ENCODE measurements around the gene TMEM154. TPM values are rescaled to one million over a fixed set of nuclear protein-coding genes. Genes with fewer than 3 reads are reported as not detected.

The TMEM154 gene
- polyA plus RNA-seq, 1 donor from 2014 or later = not detected

GRCh38 chr4:152591876-152592275 lies 87.9 kb downstream of the TMEM154 start:
- Histone ChIP-seq H3K9me3 (ENCODE audit: low read length) (peaks cover 5% of the 10 kb centered on the region), H3K9ac (ENCODE audit: low read length) (no peak overlapping the region), H3F3A (ENCODE audit: insufficient read depth, low read length, poor library complexity, severe bottlenecking) (no peaks in the 10 kb centered on the region), H3K27me3 (ENCODE audit: insufficient read depth, low read depth, low read length) (no peaks in the 10 kb centered on the region), H3K27ac (ENCODE audit: low read length) (no peak overlapping the region), H4K20me1 (ENCODE audit: insufficient read depth) (no peaks in the 10 kb centered on the region), H3K79me2 (replicated peaks; ENCODE audit: insufficient read depth, low read length) (no peaks in the 10 kb centered on the region), H3K4me2 (ENCODE audit: low read length) (no peak overlapping the region), H3K36me3 (ENCODE audit: insufficient read depth, low read length) (no peaks in the 10 kb centered on the region), H3K9me2 (ENCODE audit: insufficient read depth, low read length) (no peaks in the 10 kb centered on the region), H3K4me3 (ENCODE audit: low read length) (no peak overlapping the region), H2AFZ (ENCODE audit: low read depth, low read length) (no peak overlapping the region)
- TF ChIP-seq, protein P1, sequence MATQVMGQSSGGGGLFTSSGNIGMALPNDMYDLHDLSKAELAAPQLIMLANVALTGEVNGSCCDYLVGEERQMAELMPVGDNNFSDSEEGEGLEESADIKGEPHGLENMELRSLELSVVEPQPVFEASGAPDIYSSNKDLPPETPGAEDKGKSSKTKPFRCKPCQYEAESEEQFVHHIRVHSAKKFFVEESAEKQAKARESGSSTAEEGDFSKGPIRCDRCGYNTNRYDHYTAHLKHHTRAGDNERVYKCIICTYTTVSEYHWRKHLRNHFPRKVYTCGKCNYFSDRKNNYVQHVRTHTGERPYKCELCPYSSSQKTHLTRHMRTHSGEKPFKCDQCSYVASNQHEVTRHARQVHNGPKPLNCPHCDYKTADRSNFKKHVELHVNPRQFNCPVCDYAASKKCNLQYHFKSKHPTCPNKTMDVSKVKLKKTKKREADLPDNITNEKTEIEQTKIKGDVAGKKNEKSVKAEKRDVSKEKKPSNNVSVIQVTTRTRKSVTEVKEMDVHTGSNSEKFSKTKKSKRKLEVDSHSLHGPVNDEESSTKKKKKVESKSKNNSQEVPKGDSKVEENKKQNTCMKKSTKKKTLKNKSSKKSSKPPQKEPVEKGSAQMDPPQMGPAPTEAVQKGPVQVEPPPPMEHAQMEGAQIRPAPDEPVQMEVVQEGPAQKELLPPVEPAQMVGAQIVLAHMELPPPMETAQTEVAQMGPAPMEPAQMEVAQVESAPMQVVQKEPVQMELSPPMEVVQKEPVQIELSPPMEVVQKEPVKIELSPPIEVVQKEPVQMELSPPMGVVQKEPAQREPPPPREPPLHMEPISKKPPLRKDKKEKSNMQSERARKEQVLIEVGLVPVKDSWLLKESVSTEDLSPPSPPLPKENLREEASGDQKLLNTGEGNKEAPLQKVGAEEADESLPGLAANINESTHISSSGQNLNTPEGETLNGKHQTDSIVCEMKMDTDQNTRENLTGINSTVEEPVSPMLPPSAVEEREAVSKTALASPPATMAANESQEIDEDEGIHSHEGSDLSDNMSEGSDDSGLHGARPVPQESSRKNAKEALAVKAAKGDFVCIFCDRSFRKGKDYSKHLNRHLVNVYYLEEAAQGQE (IDR thresholded peaks at IDR 0.05; ENCODE audit: borderline replicate concordance) = no peak
- no peak for TF ChIP-seq EZH2 (IDR thresholded peaks at IDR 0.05; ENCODE audit: borderline replicate concordance, insufficient read depth, low read length, poor library complexity, severe bottlenecking)
- TF ChIP-seq, protein P2, sequence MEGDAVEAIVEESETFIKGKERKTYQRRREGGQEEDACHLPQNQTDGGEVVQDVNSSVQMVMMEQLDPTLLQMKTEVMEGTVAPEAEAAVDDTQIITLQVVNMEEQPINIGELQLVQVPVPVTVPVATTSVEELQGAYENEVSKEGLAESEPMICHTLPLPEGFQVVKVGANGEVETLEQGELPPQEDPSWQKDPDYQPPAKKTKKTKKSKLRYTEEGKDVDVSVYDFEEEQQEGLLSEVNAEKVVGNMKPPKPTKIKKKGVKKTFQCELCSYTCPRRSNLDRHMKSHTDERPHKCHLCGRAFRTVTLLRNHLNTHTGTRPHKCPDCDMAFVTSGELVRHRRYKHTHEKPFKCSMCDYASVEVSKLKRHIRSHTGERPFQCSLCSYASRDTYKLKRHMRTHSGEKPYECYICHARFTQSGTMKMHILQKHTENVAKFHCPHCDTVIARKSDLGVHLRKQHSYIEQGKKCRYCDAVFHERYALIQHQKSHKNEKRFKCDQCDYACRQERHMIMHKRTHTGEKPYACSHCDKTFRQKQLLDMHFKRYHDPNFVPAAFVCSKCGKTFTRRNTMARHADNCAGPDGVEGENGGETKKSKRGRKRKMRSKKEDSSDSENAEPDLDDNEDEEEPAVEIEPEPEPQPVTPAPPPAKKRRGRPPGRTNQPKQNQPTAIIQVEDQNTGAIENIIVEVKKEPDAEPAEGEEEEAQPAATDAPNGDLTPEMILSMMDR (IDR thresholded peaks at IDR 0.05; ENCODE audit: poor library complexity, severe bottlenecking) = no peak
- TF ChIP-seq MXI1 (conservative IDR thresholded peaks at IDR 0.05; ENCODE audit: poor library complexity, severe bottlenecking) = no peak
- no peak for TF ChIP-seq SMC3 (conservative IDR thresholded peaks at IDR 0.05; ENCODE audit: poor library complexity)
- no peak for TF ChIP-seq RAD21 (conservative IDR thresholded peaks at IDR 0.05)
- TF ChIP-seq TAF1 (IDR thresholded peaks at IDR 0.05; ENCODE audit: low read depth) = no peak
- TF ChIP-seq POLR2AphosphoS5 (IDR thresholded peaks at IDR 0.05) = no peak
- TF ChIP-seq EP300 (conservative IDR thresholded peaks at IDR 0.05; ENCODE audit: poor library complexity, severe bottlenecking) = no peak

GRCh38 chr4:152591396-152591795 lies 88.4 kb downstream of the TMEM154 start:
- no peak overlapping the region for H3K27ac ChIP-seq (ENCODE audit: low read length)
- TF ChIP-seq SMC3 (conservative IDR thresholded peaks at IDR 0.05; ENCODE audit: poor library complexity) (no peak), POLR2AphosphoS5 (IDR thresholded peaks at IDR 0.05) (no peak), EZH2 (IDR thresholded peaks at IDR 0.05; ENCODE audit: borderline replicate concordance, insufficient read depth, low read length, poor library complexity, severe bottlenecking) (no peak), TAF1 (IDR thresholded peaks at IDR 0.05; ENCODE audit: low read depth) (no peak), MXI1 (conservative IDR thresholded peaks at IDR 0.05; ENCODE audit: poor library complexity, severe bottlenecking) (no peak)
- TF ChIP-seq, protein P1 (IDR thresholded peaks at IDR 0.05; ENCODE audit: borderline replicate concordance) = no peak
- TF ChIP-seq, protein P2 (IDR thresholded peaks at IDR 0.05; ENCODE audit: poor library complexity, severe bottlenecking) = no peak
- H3K9me2 ChIP-seq (ENCODE audit: insufficient read depth, low read length) = no peaks in the 10 kb centered on the region
- no peaks in the 10 kb centered on the region for H3K36me3 ChIP-seq (ENCODE audit: insufficient read depth, low read length)
- H3K79me2 ChIP-seq (replicated peaks; ENCODE audit: insufficient read depth, low read length) = no peaks in the 10 kb centered on the region
- peaks cover 6% of the 10 kb centered on the region for H3K9me3 ChIP-seq (ENCODE audit: low read length)
- H2AFZ ChIP-seq (ENCODE audit: low read depth, low read length) = no peak overlapping the region
- no peaks in the 10 kb centered on the region for H4K20me1 ChIP-seq (ENCODE audit: insufficient read depth)
- peak overlapping the region; percentile 28 for H3K4me3 ChIP-seq (ENCODE audit: low read length)
- no peak overlapping the region for H3K4me2 ChIP-seq (ENCODE audit: low read length)
- H3K27me3 ChIP-seq (ENCODE audit: insufficient read depth, low read depth, low read length) = no peaks in the 10 kb centered on the region
- H3K9ac ChIP-seq (ENCODE audit: low read length) = no peak overlapping the region
- no peaks in the 10 kb centered on the region for H3F3A ChIP-seq (ENCODE audit: insufficient read depth, low read length, poor library complexity, severe bottlenecking)
